Measurements from ENCODE around the gene ZPR1.

- TF ChIP-seq, protein P1, sequence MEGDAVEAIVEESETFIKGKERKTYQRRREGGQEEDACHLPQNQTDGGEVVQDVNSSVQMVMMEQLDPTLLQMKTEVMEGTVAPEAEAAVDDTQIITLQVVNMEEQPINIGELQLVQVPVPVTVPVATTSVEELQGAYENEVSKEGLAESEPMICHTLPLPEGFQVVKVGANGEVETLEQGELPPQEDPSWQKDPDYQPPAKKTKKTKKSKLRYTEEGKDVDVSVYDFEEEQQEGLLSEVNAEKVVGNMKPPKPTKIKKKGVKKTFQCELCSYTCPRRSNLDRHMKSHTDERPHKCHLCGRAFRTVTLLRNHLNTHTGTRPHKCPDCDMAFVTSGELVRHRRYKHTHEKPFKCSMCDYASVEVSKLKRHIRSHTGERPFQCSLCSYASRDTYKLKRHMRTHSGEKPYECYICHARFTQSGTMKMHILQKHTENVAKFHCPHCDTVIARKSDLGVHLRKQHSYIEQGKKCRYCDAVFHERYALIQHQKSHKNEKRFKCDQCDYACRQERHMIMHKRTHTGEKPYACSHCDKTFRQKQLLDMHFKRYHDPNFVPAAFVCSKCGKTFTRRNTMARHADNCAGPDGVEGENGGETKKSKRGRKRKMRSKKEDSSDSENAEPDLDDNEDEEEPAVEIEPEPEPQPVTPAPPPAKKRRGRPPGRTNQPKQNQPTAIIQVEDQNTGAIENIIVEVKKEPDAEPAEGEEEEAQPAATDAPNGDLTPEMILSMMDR (IDR thresholded peaks at IDR 0.05; ENCODE audit: poor library complexity, severe bottlenecking) = no peak
- TF ChIP-seq EP300 (conservative IDR thresholded peaks at IDR 0.05; ENCODE audit: poor library complexity, severe bottlenecking) = no peak
Measured at GRCh38 chr11:116812109-116812508, 24.3 kb upstream of the ZPR1 start.
